ENCODE results near the gene PALLD.

DNA sequence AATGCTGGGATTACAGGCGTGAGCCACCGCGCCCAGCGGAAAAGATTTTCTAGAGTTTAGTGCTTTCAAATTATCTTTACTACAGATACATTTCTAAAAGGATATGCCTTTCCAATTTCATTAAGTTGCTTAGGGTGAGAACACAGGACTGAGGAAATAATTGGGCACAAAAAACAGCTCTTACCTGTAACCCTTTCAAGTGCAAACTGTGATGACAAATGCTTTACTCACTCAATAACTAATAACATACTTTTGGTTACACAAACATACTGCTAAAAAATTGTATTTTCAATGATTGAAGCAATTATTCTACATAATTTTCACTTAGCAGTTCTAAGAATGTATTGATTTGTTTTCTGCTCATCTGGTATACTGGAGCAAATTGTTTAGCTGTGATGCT is 40.2 kb downstream of the PALLD start:
- no peak for TF ChIP-seq POLR2A (IDR thresholded peaks at IDR 0.05)
- TF ChIP-seq, protein P1, sequence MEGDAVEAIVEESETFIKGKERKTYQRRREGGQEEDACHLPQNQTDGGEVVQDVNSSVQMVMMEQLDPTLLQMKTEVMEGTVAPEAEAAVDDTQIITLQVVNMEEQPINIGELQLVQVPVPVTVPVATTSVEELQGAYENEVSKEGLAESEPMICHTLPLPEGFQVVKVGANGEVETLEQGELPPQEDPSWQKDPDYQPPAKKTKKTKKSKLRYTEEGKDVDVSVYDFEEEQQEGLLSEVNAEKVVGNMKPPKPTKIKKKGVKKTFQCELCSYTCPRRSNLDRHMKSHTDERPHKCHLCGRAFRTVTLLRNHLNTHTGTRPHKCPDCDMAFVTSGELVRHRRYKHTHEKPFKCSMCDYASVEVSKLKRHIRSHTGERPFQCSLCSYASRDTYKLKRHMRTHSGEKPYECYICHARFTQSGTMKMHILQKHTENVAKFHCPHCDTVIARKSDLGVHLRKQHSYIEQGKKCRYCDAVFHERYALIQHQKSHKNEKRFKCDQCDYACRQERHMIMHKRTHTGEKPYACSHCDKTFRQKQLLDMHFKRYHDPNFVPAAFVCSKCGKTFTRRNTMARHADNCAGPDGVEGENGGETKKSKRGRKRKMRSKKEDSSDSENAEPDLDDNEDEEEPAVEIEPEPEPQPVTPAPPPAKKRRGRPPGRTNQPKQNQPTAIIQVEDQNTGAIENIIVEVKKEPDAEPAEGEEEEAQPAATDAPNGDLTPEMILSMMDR (IDR thresholded peaks at IDR 0.05) = no peak

All from esophagus squamous epithelium (tissue), 4 donors.